Fibroblast of pulmonary artery (primary cell): ENCODE data around the gene SORCS1.
"Not testable (repeated sequence)": the region's sequence is repeated elsewhere in the genome, so short reads cannot be mapped to it uniquely, and the experiment has no call there.

ENCODE experiments used
- DNase-seq: peaks from one replicate; pipeline ENCODE4 v3.0.0-alpha.2; 2010; ENCODE audit warnings: low read depth
- H3K4me3 ChIP-seq: replicated peaks from 2 replicates; pipeline ENCODE4 v1.5.1; 2011; ENCODE audit warnings: low read depth, mild to moderate bottlenecking, control low read depth, low read length, moderate library complexity
- TF ChIP-seq, protein P1 (sequence below): IDR thresholded peaks from 2 replicates; pipeline ENCODE4 v1.5.1; 2011; ENCODE audit warnings: mild to moderate bottlenecking, control low read depth, low read length, inconsistent platforms; ENCODE audit errors: missing control alignments

Gene SORCS1

DNA sequence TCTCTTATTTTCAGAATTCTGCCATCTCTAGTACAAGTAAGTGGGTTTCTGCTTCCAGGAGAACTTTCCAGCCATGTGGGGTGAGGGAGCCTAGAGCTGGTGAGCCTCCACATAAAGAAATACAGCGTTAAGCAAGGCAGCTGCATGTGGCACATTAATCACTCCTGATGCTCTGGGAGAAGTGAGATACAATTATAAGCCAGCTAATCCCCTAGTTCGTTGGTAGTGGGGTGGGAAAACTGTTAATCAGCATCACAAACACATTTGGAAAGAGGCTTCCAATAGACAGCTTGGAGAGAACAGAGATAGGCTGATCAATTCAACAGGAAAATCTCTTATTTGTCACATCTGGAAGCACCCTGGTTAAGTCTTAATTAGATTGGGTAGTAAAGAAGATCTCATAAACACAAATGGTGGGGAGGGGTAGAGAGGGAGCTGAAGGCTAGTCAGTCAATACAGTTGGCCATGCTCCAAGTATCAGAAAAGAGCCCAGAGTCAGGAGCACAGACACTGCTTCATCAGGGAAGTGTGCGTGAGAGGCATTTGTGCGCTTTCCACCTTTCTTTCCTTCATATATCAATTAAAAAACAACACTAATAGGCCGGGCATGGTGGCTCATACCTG, 130.6 kb downstream of the SORCS1 start:
- no peak for DNase-seq
- TF ChIP-seq, protein P1, sequence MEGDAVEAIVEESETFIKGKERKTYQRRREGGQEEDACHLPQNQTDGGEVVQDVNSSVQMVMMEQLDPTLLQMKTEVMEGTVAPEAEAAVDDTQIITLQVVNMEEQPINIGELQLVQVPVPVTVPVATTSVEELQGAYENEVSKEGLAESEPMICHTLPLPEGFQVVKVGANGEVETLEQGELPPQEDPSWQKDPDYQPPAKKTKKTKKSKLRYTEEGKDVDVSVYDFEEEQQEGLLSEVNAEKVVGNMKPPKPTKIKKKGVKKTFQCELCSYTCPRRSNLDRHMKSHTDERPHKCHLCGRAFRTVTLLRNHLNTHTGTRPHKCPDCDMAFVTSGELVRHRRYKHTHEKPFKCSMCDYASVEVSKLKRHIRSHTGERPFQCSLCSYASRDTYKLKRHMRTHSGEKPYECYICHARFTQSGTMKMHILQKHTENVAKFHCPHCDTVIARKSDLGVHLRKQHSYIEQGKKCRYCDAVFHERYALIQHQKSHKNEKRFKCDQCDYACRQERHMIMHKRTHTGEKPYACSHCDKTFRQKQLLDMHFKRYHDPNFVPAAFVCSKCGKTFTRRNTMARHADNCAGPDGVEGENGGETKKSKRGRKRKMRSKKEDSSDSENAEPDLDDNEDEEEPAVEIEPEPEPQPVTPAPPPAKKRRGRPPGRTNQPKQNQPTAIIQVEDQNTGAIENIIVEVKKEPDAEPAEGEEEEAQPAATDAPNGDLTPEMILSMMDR, result no peak
- H3K4me3 ChIP-seq, result no peak overlapping the region

DNA sequence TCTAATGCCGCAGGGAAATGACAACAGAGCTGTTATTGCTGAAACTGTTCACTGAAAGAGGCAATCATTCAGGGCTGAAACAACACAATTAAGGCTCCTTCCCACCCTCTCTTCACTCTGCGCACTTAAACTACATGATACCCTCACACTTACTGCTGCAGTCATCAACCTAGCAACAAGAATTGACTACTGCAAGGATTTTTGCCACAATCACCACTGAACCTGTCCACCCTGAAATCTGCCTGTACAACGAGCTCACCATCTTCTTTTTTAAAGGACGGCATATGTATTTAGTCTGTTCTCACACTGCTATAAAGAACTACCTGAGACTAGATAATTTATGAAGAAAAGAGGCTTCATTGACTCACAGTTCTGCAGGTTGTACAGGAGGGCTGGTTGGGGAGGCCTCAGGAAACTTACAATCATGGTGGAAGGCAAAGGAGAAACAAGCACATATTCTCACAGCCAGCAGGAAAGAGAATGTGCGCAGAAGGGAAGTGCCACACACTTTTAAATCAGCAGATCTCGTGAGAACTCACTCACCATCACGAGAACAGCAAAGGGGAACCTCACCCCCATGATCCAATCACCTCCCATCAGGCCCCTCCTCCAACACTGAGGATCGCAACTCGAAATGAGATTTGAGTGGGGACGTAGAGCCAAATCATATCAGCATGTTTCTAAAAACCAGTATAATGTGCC, 131.7 kb downstream of the SORCS1 start:
- no peak overlapping the region for H3K4me3 ChIP-seq
- DNase-seq, result no peak
- TF ChIP-seq, protein P1, result no peak

DNA sequence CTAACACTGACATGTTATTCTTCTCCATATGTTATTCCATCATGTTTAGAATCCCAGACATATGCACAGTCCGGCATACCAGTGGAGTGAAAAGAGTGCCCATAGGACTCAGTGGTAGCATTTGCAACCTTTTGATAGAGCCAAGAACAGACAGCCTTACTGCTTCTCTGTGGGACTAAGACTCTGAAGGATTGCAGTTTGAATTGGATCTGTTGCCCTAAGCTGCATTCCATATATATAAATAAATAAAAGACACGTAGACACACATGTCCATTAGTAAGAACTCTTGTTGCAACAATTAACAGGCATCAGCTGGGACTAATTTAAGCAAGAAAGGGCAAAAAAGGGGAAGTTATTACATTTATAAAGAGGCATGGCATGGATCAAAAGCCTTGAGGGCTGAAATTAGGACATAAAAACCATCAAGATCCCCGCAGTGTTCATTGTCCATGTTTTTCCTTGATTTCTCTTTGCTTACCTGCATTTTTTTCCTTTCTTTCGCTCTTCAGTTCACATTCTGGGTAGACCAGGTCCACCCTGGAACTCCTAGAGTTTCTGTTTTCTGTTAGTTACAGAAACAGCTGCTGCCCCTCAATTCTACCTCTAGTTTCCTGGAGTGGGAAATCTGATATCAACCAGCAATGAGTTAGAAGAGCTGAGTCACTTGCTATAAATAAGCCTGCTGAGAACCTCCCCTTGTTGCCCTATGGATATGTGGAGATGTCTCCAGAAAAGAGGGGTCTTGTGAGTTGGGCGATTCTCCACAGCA, 132.4 kb downstream of the SORCS1 start:
- no peak overlapping the region for H3K4me3 ChIP-seq
- TF ChIP-seq, protein P1, result no peak
- no peak for DNase-seq

DNA sequence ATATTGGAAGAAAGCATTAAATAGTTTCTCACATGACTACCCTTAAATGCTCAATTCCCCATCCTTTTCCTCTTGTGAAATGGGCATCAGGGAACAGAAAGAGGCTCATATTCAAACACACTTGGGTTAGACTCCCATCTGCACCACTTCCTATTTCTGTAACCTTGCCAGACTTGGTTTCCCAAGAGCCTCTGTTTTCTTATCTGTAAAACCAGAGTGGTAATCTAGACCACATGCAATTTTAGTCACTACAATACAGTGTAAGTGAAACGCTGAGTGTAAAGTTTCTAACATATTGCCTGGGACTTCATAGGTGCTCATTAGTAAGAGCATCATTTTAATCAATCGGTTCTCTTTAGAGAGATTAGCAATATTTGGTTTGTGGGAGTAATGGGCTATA, 136.3 kb downstream of the SORCS1 start:
- no peak for DNase-seq
- TF ChIP-seq, protein P1, result no peak
- no peak overlapping the region for H3K4me3 ChIP-seq

DNA sequence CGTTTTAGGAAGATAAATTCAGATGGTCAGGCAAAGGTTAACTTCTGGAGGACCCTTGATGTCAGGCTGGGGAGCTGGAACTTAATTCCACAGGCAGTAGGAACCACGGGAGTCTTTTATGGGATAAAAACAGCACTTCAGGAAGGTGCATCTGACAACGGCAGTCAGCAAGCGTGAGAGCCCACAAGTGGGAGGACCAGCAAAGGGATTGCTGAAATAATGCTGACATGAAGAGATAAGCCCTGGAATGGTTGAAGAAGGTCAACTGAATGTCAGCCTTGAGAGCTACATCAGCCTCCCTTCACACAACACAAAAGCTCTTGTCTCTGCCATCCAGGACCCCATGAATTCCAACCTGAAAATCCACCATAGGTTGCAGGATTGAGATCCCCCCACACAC, 138.8 kb downstream of the SORCS1 start:
- TF ChIP-seq, protein P1, result no peak
- no peak overlapping the region for H3K4me3 ChIP-seq
- no peak for DNase-seq

DNA sequence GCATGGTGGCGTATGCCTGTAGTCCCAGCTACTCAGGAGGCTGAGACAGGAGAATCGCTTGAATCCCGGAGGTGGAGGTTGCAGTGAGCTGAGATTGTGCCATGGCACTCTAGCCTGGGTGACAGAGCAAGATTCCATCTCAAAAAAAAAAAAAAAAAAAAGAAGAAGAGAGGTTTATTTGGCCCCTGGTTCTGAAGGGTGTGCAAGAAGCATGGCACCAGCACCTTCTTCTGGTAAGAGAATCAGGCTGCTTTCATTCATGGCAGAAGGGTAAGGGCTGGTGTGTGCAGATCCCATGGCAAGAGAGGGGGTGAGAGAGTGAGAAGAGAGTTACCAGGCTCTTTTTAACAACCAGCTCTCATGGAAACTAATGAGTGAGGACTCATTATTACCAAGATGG, 140.5 kb downstream of the SORCS1 start:
- not testable (repeated sequence) for DNase-seq, H3K4me3 ChIP-seq

DNA sequence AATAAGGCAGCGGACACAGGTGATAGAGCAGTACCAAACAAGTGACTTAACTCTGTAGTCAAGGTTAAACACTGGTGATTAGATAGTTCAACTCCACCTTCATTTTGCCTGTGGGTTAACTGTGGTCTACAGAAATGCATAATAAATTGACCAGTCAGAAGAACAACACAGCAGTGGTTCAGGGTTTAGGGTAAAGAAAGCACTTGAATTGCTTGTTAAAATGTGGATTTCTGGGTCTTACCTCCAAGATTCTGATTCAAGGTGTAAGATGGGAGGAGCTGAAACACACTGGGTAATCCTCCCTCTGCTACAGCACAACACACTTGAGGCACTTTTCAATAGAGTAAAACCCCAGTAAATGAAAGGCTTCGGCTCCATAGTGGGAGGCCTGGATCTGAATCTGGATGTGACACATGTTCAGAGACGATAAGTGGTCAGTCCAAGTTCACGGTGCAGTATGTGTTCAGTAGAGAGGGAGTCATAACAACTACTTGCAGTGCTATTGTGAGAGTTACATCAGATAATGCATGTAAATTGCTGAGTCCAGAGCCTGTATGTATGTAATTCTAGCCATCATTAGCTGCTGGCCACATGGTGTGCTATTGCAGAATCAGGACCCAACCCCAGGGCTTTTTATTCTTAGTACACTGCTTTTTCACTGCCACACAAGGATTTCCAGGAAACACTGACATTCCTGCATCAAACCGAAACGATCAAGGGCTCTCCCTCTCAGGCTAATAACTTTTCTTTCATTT, 141.7 kb downstream of the SORCS1 start:
- H3K4me3 ChIP-seq, result no peak overlapping the region
- TF ChIP-seq, protein P1, result no peak
- DNase-seq, result no peak
